Camera-type eye (tissue), 1 donor: Measurements from ENCODE around the gene DOLK. TPM values are rescaled to one million over a fixed set of nuclear protein-coding genes. Genes with fewer than 3 reads are reported as not detected.

Experiments used
- total RNA-seq: library from RNA; depleted of rRNA; stranded (reverse); fragments of >200 nt; gene quantifications from one replicate; pipeline ENCODE4 v1.2.3, GENCODE V29; 2014

DOLK gene
- 14.2 TPM for total RNA-seq

DNA sequence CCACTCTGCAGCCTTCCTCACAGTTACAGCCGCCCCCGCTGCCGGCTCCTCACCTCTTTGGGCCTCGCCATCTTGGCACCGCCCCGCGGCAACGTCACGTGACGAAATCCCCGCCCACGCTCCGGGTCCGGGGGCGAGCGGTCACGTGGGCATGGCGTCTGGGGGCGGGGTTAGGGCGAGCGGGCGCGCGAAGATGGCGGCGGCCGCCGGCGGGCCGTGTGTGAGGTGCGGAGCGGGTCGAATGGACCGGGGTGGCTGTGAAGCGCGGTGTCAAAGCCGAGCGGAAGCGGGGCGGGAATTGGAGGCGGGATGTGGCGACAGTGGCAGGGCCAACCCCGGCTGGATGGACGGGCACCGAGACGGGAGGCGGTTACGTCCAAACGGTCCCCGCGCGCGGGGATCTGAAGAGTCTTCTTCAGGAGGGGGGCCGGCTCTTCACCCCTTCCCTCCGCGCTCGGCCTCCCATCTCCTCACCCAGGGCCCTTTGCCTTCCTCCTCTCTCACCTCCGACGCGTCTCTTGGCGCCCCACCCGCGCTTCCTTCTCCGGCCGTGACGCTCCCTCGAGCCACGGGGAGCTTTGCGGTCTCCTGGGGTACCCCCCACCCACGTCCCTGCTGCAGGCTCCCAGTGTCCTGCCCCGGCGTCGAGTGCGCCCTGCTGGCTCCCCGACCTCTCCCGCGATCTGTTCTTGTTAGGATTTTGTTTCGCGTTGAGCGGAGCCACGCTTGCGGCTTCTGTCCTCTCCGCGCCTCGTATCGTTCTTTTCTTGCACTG lies at the start of gene DOLK, which contains the start of gene NUP188:
TSS of gene DOLK (minus strand) at position 77 of the 775 bp plus-strand sequence. CDS start 300 bp downstream, outside the sequence.
TSS of gene NUP188 (plus strand) at position 173 of the 775 bp plus-strand sequence. CDS start at position 194, 21 bp downstream.

DNA sequence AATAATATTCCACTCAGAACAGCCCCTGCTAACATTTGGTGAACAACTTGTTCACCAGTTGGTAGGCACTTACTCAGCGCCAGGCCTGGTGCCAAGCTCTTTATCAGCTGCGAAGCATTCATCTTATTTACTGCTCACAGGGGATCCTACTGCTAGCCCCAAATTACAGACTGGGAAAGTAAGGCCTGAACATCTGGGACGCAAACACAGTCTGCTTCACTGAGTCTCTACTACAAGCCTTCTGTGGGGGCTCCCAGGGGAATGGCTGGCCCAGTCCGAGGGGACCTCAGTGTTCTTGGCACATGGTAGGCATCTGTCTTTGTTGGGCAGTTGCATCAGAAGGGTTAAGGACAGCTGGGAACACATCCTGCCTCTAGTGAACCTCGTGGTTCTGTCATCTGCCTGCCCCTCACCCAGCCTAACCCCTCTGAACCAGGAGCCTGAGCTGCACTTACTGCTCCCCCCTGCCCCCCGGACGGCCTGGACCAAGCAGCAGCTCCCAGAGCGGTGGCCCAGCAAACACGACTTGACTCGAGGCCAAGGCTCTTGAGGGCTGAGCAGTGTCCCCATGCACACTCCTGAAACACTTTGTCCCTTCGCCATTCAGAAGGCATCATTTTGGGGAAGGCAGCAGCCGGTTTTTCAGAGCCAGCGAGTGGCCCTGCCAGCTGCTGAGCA lies 26.9 kb downstream of the DOLK start, which contains the start of gene PHYHD1:
TSS of gene PHYHD1 (plus strand) at position 602 of the 678 bp plus-strand sequence. CDS start 1,342 bp downstream, outside the sequence.

Other genes with a start within 250 kb of the DOLK start
- 8.7 TPM for gene PKN3, start 245.1 kb downstream of the DOLK start, total RNA-seq
- gene ZDHHC12, start 223.5 kb downstream of the DOLK start, total RNA-seq = 10.9 TPM
- gene ZER1, start 175.7 kb downstream of the DOLK start, total RNA-seq = 52.0 TPM
- 16.0 TPM for gene TBC1D13, start 160.3 kb downstream of the DOLK start, total RNA-seq
- gene ENDOG, start 129.1 kb downstream of the DOLK start, total RNA-seq = 15.3 TPM
- 28.3 TPM for gene SPOUT1, start 117.8 kb downstream of the DOLK start, total RNA-seq
- 13.0 TPM for gene KYAT1, start 65.7 kb downstream of the DOLK start, total RNA-seq
- gene LRRC8A, start 65.5 kb downstream of the DOLK start, total RNA-seq = 36.3 TPM
- 19.4 TPM for gene PHYHD1, start 26.6 kb downstream of the DOLK start, total RNA-seq
- 92.9 TPM for gene NUP188, start 96 bp upstream of the DOLK start, total RNA-seq
- 52.7 TPM for gene SH3GLB2, start 80.7 kb upstream of the DOLK start, total RNA-seq
- gene MIGA2, start 89.0 kb upstream of the DOLK start, total RNA-seq = 36.0 TPM
- 8.9 TPM for gene DOLPP1, start 133.5 kb upstream of the DOLK start, total RNA-seq
- gene CRAT, start 163.2 kb upstream of the DOLK start, total RNA-seq = 23.3 TPM
- 64.9 TPM for gene PTPA, start 163.8 kb upstream of the DOLK start, total RNA-seq
- 11.9 TPM for gene IER5L, start 230.7 kb upstream of the DOLK start, total RNA-seq